ENCODE measurements around the gene MRPL2.
A peak's percentile ranks its signal among the peaks of the same experiment; 100 is the strongest.
"Not testable (repeated sequence)": the region's sequence is repeated elsewhere in the genome, so short reads cannot be mapped to it uniquely, and the experiment has no call there.

The MRPL2 gene

DNA sequence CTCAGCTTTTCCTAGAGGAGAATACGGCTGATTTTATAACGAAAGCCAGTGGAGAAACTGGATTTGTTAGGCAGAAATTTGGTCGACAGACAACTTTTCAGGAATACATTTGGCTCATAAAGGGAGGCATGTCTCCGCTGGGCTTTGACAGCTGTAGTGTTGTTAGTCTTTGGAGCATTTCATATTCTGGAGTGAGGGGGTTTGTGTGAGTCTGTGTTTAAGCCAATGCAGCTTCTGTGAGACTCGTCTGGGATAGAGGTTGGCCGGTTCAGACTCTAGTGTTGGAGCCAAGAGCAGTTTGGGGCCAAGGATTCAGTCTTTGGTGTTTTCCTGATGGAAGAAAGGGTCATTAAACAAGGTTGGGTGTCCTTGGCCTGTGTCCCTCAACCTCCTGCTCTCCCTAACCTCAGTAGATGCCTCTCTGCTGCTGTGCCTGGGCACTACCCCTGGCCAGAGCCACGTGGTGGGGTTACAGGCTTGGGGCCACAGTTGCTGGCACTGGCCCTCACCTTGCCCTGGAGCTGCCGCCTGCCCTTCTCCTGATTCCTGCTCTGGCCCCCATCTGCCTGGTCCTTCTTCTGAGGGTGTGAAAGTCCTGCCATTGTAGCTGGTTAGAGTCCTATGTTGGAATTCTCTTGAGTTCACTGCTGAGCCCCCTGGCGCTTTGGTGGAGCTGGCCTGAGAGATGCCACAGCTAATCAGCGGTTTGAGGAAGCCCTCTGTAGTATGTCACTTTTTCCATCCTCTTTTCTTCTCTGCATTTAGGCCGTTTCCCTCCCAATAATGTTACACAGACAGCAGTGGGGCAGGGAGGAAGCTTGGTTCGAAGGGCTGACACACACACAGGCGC, 23.8 kb upstream of the MRPL2 start:
- DNase-seq (ENCODE audit: low read depth): no peak

DNA sequence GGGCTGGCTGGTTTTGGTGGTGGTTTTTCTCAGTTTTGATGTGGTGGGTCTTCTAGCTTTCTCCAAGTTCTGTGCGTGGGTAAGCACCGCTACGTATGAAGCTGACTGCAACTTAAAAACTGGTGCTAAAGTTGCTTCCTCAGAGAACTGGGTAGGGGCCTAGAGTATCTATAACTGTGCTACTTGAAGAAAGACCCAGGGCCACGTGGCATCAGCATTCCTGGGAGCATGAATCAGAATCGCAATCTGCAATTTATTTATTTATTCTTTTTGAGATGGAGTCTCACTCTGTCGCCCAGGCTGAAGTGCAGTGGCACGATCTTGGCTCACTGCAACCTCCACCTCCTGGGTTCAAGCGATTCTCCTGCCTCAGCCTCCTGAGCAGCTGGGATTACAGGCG, 22.7 kb upstream of the MRPL2 start:
- not testable (repeated sequence) for DNase-seq (ENCODE audit: low read depth)

DNA sequence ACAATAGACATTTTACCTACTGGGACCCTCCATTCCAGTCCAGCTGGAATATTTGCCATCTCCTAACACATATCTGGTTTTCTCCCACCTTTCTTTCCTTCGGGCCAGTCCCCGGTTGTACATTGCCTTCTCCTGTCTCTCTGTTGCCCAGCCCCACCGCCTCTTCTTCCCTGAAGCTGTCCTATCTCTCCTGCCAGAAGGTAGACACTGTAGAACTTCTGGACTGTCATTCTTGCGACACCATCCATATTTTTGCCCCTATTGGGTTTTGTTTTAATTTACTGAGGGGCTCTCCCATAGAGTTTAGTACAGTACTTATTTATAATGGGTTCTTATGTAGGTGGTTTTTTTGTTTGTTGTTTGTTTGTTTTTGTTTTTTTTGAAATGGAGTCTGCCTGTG, 21.8 kb upstream of the MRPL2 start:
- no peak for DNase-seq (ENCODE audit: low read depth)

DNA sequence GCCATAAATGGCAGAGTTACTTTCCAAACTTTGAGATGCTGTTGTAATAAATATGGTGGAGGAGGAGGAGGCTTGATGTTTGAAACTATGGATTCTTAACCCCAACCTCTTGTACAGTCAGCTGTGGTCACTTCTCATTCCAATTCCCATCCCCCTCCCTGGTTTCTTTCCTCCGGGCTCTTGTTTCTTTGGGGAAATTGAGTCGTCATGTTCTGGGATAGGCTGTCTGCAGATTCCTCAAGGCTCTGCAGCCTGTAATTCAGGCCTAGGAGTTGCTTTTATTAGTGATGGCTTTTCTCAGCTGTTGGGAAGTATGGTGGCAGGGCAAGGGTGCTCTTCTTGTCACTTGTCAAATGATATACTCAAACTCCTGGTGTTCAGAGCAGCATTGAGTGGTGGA, 19.5 kb upstream of the MRPL2 start:
- DNase-seq (ENCODE audit: low read depth): no peak

DNA sequence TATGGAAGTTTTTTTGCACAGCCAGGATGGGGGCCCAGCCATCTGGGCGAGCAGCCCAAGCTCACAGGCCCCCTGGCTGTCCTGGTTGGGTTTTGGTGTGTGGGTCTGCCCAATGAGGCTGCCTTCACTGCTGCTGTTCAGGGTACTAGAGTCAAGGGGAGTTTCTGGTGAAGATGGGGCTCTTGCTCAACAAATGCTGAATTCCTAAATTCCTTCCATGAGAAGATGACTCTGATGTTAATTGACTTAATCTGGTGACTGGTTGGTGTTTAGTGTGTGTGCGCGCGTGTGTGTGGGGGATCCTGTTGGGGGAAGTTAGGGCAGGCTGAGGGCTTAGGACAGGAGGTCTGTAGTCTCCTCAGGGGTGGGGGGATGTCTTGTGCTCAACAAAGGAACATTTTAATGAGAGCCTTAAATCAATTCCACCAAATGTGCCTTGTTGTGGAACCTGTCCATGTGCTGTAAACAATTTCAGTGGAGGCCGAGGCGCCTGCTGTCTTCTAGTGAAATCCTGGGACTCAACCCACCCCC, 18.8 kb upstream of the MRPL2 start:
- DNase-seq (ENCODE audit: low read depth): no peak

DNA sequence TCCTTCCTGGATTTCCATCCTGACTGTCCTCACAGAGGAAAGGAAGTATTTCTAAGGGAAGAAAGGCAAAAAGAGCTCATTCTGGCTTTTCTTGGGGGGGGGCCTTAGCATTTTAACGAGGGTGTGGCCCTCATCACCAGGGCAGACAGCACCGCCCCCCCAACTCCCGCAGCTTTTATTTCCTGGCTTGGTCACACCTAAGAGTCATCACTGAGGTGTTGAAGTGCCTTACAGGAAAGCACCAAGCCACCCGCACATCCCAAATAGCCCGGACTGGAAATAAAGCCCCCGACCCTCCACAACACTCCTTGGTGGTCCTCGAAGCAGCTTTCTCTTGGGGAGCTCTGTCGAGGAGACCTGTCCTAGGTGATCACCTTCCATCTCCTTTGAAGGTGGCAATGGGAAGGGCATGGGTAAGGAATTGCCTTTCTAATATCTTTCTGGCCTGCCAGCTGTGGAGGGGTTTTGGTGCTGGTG, 18.1 kb upstream of the MRPL2 start:
- no peak for DNase-seq (ENCODE audit: low read depth)

DNA sequence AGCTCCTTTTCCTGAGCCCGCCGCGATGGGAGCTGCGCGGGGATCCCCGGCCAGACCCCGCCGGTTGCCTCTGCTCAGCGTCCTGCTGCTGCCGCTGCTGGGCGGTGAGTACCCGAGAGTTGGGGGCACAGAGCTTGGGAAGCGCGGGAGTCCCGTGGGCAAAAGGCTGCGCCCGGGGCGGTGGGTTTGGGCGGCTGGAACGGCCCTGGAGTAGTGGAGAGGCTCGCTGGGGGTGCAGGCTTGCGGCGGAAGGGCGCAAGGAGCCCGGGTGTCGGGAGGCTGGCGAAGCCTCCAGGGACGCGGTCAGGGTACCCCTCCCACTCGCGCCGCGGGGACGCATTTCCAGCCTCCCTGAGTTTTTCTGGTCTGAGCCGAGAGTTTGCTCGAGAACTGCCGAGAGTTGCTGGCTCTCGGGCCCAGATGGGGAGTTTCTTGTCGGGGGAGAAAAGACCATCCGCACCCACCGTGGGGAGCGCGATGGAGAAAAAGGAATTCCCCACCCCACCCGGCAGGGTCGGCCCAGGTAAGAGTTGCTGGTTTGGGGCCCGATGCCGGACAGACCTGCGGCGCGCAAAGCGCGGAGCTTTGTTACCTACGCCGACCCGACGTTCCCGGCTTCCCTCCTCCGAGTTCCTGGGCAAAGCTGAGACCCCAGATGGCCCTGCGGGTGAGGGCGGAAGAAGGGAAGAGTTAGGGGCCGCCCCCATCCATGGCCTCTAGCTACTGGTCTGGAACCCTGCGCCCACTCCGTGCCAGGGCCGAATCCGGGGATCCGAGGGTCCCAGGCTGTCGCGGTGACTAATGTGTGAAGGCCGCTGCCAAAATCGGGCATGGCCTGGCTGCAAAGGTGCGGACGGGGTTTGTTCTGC, 17.5 kb upstream of the MRPL2 start:
- no peak for DNase-seq (ENCODE audit: low read depth)

DNA sequence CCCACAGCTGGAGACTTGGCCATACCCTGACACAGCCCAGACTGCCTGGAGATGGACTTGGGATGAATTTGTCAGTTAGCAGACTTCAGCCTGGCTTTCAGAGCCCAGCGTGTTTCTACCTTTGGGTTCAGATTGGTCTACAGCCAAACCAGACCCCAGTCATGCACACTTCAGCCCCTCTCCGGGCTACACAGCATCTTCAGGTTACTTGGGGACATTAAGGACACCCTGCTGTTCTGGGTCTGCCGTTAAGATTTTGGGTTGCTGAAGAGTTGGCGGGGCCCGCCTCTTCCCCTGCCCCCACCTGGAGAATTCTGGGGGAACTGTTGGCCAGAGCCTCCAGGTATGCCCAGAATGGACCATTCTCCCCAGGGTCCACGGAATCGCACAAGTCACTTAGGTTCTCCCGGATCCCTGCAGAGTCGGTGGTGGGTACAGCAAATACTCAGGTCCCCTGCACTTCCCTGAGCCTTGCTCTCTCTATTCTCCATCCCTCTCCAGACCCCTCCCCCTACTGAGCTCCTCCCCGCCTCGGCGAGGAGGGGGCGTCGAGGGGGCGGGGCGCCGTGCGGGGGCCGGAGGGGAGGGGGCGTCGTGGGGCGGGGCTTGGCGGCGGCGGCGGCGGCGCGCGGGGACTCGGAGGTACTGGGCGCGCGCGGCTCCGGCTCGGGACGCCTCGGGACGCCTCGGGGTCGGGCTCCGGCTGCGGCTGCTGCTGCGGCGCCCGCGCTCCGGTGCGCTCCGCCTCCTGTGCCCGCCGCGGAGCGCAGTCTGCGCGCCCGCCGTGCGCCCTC, 16.6 kb upstream of the MRPL2 start, which contains the start of gene PTK7:
TSS of gene PTK7 (plus strand) at position 645 of the 794 bp plus-strand sequence. CDS start 175 bp downstream, outside the sequence.
- DNase-seq (ENCODE audit: low read depth): no peak

DNA sequence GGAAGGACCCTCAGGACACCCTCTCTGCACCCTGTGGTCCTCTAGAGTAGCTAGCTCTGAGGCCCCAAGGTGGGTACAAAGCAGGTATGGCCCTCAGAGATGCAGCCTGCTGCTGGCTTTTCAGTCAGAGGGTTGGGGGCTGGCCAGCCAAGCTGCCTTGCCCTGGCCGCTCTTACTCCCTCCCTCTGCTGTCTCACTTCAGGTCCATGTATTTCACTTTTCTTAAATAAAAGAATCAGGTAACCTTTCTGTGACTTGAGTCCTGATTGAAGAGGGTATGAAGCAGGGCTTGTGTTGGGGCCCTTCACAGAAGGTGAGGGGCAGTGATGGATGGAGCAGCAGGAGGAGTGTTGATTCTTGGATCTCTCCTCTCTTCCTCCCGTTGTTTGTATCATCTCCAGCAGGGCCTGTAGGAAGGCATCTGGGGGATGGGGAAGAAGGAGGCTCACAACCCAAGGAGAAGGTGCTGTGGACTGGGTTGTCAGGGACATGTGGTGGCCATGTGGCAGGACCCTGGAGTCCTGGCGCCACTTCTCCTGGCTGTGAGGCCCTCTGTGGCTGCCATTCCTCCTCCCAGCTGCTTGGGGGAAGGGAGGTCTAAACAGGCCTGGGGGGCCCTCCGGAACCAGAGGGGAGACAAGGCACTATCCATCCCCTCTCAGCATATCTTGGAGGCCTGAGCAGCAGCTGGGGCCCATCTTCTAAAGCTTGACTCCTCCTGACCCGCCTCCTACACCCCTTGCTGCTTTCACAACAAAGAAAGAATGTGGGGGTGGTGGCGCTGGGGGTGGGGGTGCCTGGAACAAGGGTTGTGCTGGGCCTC, 15.8 kb upstream of the MRPL2 start:
- DNase-seq (ENCODE audit: low read depth): no peak

DNA sequence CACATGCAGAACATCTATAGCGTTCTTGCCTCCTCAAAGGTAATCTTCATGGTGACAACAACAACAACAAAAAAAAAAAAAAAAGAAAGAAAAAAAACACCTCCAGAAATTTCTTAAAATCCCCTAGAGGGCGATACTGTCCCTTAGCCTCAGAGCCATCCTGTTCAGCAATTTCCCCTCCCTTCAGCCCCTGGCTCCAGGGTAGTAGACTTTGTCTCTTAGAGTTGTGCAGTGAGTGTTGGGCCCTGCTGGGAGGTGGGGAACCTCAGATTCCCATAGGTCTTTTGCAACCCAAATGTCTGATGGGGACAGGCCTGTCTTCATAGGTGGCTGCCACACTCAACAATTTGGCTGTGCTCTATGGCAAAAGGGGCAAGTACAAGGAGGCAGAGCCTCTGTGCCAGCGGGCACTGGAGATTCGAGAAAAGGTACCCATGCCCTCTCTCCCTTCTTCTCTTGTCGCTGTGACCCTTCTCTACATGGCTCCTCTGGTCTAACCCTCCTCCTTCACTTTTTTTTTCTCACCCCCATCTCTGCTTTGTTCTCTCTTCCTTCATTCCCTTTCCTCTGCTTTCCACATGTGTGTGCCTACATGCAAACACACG, 10.9 kb upstream of the MRPL2 start:
- DNase-seq (ENCODE audit: low read depth): no peak

DNA sequence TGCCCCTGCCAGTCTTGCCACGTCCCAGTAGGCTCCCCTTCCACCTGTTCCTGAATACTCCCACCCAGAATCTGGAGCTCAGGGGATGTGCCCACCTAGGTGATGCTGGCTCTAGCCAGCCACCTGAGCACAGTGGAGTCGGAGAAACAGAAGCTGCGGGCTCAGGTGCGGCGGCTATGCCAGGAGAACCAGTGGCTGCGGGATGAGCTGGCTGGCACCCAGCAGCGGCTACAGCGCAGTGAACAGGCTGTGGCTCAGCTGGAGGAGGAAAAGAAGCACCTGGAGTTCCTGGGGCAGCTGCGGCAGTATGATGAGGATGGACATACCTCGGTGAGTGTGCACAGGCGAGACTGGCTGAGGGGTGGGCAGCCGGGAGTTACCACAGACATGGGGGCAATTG, 3.6 kb upstream of the MRPL2 start:
- DNase-seq (ENCODE audit: low read depth): no peak

DNA sequence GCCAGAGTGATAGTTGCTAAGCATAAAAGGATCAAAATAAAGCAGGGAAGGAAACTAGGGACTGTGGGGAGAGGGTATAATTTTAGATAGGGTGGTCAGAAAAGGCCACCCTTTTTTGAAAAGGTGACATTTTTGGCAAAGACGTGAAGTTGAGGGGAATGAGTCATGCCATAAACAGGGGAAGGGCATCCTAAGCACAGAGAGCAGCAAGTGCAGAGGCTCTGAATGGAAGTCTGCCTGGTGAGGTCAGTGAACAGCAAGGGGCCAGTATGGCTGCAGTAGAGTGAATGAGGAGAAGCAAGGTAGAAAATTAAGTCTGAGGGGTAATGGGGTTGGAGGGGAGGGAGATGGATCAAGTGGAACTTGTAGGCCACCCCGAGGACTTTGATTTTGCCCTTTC, 2.6 kb upstream of the MRPL2 start:
- DNase-seq (ENCODE audit: low read depth): no peak

DNA sequence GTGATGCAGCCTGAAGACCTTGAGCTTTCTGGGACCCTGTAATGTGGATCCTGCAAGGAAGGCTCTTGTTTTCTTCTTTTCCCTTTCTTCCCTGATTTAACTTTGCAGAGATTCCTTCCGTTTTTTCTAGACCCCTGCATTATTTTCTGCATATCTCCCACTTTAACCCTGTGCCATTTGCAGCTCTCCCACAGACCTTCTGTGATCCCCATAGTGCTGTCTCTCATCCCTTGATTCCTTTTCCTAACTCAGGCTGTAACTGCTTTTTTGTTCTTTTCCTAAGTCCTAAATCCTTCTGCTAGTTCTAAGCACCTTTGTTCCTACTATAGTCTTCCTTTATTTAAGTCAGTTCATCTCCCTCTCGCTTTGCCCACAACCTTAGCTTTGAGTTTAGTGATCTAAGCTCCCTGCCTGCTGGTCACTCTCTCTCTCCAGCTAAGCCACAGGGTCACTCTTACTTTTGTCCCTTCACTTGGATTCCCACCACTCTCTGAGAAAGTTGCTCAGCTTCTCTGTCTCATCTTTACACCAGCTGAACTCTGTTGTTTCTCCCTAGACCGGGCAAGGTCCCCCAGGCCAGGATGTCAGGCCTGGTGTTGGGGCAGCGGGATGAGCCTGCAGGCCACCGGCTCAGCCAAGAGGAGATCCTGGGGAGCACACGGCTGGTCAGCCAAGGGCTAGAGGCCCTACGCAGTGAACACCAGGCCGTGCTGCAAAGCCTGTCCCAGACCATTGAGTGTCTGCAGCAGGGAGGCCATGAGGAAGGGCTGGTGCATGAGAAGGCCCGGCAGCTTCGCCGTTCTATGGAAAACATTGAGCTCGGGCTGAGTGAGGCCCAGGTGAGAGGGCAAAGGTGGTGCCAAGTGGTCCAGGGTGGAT, 1.8 kb upstream of the MRPL2 start:
- no peak for DNase-seq (ENCODE audit: low read depth)

DNA sequence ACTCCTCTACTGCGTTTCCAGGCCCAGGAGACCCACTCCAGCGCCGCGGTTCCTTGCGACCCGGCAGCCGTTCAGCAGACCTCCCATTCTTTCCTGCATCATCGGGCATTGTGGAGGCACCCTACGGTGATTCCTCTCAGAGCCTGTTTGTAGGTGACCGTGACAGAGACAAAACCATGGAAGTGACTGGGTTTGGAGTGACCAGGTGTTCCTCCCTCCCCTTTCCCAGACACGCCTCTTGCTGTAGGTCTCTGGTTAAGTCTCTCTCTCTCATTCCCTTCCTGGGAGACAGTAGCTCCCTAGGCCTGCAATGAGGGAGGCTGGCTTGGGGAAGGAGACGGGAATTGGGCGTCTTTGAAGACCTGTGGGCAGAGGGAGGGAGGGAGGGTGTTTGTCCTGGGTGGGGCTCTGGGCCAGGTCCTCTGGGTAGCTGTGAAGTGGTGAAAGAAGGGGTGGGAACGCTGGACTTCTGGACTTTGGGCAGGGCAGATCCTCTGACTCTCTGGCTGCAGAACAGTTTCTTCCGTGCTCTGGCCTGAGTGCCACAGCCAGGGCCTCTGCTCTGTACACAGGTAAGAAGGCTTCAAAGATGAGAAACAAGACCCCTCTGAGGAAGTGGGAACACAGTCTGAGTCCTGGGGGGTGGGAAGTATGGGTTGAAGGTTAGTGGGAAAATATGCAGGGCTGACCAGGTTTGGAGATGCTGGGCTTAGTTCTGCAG, 960 bp upstream of the MRPL2 start:
- DNase-seq (ENCODE audit: low read depth): no peak

DNA sequence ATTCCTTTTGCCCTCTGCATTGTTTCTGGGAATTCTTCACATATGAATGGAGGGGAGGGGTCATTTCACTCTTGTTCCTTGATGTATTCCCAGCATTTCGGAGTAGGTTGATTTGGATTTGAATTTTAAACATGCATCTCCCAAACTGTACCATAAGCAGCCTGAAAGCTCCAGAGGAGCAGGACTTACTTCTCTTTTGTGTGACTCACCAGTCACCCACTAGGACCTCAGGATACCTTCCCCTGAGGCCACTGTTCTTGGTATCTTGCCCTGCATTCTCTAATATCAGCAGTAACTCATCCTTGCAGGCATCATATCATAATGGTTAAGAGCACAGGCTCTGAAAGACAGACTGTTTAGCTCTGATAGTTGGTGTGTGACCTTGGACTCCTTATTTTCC, 703 bp downstream of the MRPL2 start:
- no peak for DNase-seq (ENCODE audit: low read depth)

DNA sequence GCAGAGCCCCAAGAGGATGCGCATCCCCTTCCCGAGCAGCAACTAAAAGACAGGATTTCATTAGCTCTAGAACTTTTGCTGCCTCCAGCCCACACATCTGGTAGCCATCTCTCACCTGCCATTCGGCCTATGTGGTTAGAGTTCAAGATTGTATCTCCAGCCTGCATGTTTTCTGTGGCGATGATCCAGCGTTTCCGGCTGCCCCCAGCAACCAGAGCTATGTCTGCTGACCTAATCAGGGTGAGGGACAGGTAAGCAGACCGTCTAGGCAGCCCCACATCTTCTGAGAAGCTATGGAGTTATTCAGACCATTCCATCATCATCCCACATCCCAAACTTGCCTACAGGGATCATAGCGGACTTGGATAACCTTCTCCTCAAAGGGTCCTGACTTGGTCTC, 3.3 kb downstream of the MRPL2 start:
- DNase-seq (ENCODE audit: low read depth): no peak

DNA sequence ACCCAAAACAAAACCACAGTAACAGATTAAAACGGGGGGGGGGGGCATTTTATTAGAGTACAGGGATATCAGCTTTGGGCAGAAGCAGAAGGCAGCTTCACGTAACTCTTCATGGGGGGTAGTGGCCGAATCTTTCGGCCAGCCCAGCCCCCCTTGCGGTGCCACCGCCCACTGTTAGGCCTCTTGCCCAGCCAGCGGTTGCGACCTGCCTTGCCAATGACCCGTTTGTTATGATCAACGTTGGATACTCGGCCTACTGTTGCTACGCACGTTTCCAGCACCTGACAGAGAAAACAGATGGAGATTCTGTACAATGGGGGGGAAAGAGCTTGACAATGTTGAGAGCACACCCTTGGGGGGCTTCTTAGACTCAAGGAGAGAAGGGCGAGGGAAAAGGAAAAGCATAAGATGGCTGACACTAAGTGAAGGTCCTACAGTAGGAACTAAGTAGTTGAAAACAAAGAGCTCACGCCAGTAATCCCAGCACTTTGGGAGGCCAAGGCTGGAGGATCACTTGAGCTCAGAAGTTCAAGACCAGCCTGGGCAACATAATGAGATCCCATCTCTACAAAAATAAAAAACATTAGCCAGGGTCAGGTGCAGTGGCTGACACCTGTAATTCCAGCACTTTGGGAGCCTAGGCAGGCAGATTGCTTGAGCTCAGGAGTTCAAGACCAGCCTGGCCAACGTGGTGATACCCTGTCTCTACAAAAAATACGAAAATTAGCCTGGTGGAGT, 4.9 kb downstream of the MRPL2 start:
- DNase-seq (ENCODE audit: low read depth): no peak

DNA sequence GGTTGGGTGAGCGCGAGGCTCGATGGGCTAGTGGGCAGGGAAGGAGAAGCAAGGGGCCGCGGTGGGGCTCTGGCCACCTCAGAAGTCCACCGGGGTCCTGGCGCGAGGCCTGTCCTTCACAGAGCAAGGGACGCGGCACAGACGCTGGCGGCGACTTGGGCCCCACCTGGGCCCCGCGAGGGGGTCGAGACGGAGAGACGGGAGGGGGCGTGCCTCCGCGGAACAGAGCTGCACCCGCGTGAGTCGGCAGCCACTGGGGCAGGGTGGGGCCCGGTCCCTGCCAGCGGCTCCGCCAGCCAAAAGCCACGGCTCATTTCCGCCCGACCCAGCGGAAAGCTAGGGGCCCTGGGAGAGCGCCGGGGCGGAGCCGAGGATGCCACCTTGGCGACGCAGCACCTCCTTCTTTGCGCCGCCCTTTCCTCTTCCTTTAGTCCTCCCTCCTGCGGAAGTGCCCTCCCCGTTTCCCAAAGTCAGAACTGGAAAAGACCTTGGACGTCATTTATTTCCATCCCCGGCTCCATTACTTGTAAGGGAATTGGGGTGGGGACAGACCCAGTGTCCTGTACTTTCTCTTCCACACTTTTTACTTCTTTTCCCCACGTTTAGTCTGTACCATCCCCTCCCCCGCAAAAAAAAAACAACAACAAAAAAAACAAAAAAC, 5.6 kb downstream of the MRPL2 start, which contains the start of gene CUL7:
TSS of gene CUL7 (minus strand) at position 307 of the 661 bp plus-strand sequence. CDS start 1,063 bp downstream, outside the sequence.
- peak; percentile 76 for DNase-seq (ENCODE audit: low read depth)

Data from HS-5 (cell line).